CD1c-positive myeloid dendritic cell (primary cell): ENCODE measurements around the gene UTS2.

ENCODE experiments used
- DNase-seq: peaks from one replicate; pipeline ENCODE4 v3.0.0-alpha.2; 2016; ENCODE audit errors: extremely low spot score

UTS2 gene

DNA sequence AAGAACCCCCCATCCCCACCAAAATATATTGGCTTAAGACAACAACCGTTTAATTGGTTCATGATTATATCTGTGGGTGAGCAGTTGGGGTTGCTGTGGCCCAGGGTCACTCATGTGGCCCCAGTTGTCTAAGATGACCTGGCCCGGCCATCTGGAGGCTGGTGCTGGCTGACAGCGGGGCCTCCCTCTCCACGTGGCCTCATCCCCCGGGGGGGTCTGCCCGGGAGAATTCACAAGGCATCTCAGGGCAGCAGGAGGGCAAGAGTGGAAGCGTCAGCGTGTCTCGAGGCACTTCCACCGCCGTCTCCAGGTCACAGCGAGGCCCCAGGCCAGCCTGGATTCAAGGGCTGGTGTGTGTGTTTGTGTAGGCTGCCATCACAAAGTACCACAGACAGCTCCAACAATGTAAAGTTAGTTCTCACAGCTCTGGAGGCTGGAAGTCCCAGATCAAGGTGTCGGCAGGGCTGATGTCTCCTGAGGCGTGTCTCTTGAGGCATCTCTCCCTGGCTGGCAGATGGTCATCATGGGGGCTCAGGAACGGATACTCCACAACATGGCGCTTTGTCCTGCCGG lies 11.0 kb upstream of the UTS2 start:
- no peak for DNase-seq

DNA sequence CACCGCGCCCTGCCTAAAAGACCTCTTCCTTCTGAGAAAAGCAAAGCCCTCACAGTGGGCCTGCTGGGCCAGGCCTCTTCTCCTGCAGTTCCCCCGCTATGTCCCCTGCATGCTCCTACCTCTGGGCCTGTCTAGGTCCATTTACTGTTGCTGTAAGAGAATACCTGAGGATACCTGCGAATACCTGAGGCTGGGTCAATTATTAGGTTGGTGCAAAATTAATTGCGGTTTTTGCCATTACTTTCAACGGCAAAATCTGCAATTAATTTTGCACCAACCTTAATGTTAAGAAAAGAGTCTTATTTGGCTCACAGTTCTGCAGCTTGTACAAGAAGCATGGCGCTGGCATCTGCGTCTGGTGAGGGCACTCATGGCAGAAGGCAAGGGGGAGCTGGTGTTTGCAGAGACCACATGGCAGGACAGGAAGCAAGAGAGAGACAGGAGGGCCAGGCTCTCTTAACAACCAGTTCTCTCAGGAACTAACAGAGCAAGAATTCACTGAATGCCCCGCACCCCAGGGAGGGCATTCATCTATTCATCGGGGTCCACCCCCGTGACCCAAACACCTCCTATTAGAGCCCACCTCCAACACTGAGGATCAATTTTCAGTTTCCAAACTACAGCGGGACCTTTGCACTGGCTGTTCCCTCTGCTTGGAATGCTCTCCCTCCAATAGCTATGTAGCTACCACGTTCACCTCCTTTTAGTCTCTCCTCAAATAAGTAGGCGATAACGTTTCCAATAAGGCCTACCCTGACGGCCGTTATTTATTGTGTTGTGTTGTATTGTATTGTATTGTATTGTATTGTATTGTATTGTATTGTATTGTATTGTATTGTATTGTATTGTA lies 9.6 kb upstream of the UTS2 start:
- DNase-seq, result no peak

DNA sequence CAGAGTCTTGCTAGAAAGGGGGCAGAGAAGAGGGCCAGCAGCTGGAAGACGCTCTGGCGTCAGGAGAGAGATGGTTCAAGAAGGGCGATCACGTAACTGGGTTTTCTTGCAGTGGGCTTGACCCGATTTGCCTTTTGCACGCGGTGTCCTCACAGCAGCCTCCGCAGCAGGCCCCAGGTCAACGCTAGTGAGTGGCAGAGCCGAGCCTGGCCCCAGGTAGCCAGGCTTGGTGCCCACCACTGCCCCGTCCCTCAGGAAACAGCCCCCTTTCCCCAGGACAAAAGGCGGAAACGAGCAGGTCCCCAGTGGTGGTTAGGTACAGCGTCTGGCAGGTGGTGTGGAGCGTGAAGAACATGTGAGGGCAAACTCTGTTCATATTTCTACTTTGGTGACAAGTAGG lies 8.6 kb upstream of the UTS2 start:
- no peak for DNase-seq

DNA sequence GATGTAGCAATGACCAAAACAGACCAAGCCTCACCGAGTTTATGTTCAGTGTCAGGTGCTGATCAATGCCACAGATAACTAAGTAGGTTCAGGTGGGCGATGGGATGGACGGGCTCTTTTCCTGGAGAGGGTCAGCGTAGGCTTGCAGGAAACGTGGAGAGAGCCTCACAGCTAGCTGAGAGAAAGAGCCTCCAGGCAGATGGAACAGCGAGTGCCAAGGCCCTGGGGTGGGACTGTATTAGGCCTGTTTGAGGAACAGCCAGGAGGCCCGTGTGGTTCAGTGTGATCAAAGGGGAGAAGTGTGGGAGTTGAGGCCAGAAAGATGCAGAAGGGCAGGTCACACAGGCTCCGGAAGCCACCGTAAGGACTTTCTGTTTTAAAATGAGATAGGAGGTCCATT lies 7.3 kb upstream of the UTS2 start:
- no peak for DNase-seq

DNA sequence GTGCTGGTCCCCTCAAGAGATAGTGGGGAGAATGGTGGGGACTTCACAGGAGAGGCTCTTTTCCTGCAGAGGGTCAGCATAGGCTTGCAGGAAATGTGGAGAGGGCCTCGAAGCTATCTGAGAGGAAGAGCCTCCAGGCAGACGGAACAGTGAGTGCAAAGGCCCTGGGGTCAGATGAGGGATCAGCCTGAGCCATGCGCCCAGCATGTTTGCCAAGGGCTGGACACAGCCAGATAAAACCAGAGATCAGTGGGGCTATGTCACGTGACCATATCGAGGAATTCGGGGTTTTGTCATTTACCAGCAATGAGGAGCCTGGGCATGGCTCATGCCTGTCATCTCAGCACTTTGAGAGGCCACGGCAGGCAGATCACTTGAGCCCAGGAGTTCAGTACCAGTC lies 6.5 kb upstream of the UTS2 start:
- DNase-seq, result no peak

DNA sequence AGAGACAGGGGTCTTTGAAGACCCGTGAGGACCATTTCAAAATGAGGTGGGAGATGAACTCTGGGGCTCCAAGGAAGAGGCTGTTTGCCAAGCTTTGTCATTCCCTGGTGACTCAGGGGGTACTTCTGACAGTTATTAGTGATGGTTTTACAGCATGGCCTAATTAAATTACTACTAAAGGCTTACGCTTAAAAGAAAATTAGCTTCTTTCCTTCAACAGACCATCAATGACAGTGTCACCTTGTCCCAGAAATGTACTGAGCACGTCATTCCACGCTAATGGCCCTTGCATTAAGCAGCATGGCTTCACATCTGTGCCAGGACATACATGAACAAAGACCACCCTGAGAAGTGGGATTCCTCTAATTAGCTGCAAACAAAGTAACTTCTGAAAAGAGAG lies 5.1 kb upstream of the UTS2 start:
- DNase-seq, result no peak

DNA sequence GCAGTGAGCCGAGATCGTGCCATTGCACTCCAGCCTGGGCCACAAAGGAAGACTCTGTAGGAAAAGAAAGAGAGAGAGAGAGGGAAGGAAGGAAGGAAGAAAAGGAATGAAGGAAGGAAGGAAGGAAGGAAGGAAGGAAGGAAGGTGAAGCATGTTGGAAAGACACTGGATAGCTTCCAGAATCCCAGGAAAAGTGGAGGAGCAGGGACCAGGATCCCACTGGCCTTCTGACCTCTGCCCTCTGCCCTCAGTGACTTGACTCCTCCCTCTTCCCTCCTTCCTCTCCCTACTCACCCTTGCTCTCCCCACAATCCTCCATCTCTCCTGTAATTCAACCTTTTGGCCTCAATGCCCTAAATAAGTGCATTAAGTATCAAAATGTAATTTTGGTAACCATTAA lies 4.1 kb upstream of the UTS2 start:
- no peak for DNase-seq

DNA sequence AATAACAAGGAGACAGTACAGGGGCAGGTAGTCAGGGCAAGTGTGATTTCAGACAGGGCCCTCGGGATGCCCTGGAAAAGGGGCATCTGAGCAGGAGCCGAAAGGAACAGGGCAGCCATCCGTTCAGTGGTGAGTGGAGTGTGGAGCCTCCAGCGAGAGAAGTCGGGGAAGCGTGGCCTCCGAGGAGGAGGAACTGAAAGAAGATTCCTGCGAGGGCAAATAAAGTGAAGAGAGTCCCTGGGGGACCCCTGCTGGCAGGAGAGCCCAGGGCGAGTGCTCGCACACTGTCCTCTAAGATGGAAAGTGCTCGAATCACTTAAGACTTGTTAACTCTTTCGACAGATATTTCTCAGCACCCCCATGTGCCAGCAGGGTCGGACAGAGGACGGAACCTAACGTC lies 3.5 kb upstream of the UTS2 start:
- no peak for DNase-seq

DNA sequence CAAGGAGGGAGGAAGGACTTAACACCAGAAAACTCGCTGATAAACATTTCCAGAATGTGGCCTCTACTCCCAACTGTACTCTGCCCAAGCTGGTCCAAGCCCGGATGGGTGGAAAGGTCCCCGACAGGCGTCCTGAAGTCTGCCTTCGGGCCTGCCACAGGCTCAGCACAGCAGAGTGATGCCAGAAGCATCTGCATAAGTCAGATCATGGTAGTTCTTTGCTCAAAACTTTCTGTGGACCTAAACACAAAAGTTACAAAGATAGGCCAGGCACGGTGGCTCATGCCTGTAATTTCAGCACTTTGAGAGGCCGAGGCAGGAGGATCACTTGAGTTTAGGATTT lies 790 bp upstream of the UTS2 start:
- DNase-seq, result no peak

DNA sequence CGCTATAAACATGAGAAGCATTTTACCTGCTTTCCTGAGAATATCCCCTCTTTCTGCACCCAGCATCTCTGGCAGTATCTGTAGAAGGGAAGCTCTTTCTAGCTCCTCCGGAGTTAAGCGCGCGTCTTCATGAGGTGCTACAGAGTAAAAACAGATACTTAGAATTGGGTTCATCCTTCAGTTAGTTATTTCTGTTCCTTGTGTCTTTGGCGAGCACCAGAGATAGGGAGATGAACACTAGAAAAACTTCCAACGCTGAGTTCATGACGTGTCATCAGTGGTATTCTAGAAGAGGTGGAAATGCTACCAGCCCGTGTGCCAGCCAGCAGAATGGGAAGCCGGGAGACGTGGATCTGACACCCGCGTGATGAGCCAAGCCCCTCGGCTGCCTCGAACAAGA lies 2.1 kb downstream of the UTS2 start:
- DNase-seq, result no peak

DNA sequence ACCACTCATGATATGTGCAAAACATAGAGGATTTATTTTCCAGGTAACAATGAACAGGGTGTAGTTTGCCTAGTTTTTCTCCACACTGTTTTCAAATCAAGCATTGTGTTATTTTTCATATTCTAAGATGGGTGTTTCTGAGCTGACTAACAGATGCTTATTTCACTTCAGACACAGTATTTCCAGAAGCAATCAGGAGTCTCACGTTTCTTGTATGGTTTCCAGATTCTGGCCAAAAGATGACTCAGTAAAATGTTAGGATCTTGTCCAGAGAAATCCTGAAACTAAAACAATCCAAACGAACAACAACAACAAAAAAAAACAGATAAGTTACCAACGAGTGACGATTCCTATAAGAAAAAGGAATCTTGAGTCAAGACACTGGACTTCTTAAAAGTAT lies 5.3 kb downstream of the UTS2 start:
- no peak for DNase-seq

DNA sequence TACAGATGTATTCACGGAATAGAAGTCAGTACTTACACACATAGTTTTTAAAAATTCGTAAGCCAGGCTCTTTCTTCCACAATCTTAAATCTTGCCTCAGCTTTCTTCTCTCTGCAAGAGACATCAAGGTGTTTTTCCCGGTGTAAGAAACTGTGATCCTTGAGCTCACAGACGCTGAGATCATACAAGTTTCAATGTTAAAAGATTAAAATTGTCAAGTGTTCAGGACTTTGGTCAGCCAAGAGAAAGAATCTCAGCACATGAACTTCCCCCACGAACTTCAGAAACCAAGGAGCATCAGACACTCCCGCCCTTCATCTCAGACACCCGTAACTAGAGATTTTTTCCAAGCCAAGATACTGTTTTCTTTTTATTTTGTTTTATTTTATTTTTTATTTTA lies 6.2 kb downstream of the UTS2 start:
- no peak for DNase-seq

DNA sequence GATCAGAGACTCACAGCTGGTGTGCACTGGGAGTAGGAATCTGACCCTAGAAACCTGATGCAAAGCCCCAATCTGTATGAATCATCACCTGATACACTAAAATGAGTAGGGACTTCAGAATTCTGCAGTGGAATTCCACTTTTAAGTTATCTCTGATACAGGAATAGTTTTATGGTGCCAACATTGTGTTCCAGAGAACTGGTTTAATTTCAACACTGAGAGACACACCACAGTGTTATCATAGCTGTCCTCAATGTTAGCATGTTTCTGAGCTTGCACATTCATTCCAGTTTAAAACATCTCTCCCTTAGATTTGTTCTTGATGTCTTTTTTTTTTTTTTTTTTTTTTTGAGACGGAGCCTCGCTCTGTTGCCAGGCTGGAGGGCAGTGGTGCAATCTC lies 7.1 kb downstream of the UTS2 start:
- DNase-seq, result no peak

DNA sequence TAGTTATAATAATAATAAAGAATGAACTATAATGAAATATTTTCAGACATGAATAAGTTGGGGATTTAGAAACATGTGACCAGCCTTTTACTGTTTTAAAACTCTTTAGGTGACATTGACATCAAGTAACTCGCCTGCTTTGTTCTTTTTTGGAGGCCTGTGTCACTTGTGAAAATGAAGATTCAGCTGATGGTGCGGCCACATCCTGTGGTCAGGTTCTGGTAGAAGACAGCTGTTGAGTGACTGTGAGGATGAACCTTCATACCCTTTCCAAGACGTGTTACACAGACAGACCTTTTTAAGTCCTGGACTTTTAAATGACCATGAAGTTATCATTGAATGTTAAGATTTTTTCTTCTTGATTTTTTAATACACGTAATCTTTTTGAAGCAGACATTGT lies 10.3 kb downstream of the UTS2 start:
- DNase-seq, result no peak

DNA sequence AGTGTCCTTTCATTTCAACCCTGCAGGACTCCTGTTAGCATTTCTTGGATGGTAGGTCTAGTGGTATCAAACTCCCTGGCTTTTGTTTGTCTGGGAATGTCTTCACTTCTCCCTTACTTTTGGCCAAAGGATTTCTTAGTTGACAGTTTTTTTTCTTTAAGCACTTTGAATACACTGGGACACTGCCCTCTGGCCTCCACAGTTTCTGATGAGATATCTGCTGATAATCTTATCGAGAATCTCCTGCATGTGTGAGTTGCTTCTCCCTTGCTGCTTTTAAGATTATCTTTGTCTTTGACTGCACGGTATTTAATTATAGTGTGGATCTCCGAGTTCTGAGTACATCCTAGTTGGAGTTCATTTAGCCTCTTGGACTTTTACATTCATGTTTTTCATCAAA lies 13.3 kb downstream of the UTS2 start:
- DNase-seq, result no peak

DNA sequence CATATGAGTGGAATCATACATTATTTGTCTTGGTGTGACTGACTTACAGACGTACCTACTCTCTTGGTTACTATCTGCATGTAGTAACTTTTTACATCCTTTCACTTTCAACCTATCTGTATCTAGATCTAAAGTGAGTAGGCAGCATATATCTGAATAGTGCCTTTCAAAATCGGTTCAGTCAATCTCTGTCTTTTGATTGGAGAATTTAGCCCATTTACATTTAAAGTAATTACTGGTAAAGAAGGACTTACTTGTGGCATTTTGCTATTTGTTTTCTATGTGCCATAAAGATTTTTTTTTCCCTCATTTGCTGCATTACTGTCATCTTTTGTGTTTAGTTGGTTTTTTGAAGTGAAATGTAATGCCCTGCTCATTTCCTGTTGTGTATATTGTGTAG lies 14.2 kb downstream of the UTS2 start:
- no peak for DNase-seq

DNA sequence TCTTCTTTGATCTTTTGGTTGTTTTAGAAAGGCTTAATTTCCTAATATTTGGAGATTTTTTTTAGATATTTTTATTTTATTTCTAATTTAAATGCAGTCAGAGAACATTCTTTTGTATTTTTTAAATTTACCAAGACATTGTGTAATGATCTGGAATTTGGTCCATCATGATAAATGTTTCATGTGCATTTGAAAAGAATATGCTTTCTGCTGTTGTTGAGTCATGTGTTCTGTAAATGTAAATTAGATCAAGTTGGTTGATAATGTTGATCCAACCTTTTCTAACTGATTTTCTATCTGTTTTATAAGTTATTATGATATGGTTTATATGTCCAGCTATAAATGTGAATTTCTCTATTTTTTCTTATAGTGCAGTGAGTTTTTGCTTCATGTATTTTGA lies 19.8 kb downstream of the UTS2 start:
- DNase-seq, result no peak

DNA sequence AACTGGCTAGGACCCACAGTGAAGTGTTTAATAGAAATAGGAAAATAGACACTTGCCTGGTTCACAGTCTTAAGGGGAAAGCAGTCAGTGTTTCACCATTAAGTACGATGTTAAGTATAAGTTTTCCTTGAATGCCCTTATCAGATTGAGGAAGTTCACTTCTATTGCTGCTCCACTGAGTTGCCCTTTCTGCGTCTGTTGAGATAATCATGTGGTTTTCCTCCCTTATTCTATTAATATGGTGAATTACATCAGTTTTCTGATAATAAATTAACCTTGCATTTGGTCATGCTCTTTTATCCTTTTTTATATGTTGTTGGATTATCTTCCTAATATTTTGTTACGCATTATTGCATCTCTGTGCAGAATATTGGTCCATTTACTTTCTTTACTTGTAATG lies 21.4 kb downstream of the UTS2 start:
- DNase-seq, result no peak

DNA sequence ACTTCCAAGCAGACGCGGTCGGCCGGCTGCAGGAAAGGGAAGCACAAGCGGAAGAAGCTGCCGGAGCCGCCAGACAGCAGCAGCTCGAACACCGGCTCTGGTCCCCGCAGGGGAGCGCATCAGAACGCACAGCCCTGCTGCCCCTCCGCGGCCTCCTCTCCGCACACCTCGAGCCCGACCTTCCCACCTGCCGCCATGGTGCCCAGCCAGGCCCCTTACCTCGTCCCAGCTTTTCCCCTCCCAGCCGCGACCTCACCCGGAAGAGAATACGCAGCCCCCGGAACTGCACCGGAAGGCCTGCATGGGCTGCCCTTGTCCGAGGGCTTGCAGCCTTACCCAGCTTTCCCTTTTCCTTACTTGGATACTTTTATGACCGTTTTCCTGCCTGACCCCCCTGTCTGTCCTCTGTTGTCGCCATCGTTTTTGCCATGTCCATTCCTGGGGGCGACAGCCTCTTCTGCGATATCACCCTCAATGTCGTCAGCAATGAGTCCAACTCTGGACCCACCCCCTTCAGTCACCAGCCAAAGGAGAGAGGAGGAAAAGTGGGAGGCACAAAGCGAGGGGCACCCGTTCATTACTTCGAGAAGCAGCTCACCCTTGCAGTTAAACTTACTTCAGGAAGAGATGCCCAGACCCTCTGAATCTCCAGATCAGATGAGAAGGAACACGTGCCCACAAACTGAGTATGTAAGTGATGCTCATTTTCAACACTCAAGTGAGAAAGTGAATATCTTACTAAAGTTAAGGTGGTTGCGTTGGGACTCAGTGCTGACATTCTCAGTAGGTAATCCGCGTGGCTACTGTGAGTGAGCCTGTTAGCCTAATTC lies 25.5 kb downstream of the UTS2 start:
- no peak for DNase-seq

DNA sequence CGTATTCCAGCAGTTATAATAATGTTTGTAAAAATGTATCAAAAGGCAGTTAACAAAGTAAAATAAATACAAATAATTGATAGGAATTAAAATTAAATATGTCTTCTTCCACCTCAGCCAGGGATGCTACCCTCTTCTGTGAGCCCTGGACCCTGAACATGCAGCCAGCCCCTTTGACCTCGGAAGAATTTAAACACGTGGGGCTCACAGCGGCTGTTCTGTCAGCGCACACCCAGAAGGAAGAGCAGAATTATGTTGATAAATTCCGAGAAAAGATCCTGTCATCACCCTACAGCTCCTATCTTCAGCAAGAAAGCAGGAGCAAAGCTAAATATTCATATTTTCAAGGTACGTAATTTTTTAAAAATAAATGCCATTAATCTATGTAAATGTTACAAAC lies 26.5 kb downstream of the UTS2 start:
- DNase-seq, result no peak

DNA sequence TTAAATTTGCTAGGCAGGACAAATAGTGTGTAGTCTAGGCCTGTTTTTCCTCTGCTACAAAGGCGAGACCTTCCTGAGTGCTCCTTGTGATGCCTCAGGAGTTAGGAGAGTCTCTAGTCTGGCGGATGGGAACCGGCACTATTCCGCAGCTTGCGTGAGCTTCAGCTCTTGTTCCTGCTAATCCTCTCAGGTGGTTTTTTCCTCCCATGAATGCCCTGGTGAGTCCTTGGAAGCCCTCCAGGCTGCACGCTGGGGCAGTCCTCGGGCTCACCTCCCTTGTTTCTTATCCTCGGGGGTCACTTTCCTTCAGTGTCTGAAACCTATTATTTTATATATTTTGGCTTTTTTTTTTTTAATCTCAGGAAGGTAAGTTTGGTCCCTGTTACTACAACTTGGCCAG lies 28.2 kb downstream of the UTS2 start:
- no peak for DNase-seq

DNA sequence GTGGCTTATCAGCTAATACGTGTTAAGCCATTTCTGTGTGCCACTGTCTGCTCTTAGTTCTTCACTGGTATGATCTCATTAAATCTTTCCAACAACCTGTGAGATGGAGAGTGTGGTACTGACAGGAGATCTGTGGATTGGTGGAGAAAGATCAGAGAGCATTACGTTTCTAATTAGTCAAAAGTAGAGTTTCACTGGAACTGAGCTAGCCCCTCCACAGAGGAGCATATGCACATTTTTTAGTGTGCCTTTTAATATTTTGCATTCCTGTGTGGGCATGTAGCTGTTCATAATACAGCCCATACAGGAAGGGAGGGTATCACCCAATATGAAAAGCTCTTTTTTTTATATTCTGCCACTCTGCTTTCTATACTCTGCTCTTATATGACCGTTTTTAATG lies 31.6 kb downstream of the UTS2 start:
- no peak for DNase-seq

DNA sequence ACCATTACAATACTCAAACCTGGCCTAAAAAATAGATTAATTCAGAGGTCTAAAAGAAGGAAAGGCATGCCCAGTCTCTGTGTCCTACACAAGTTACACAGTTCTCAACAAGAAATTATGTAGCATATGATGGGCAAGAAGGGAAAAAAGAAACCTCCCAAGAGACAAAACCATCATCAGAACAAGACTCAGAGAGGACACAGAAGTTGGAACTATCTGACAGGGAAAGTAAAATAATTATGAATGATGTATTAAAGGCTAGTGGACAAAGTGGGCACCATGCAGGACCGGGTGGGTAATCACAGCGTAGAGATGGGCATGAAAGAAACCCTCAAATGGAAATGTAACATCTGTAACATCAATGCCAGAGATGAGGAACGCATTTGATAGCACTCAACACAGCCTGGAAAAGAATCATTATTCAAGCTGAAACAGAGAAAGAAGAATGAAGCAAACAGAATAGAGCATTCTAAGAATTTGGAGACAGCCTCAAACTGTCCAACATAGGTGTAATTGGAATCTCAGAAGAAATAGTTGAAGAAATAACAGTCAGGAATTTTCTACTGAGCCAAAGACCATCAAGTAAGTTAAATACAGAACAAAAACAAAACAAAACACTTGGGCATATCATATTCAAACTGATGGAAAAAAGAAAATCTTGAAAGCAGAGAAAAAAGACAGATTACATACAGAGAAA lies 39.0 kb downstream of the UTS2 start:
- no peak for DNase-seq
